Motor neuron (in vitro differentiated cells): Measurements from ENCODE around the gene SND1. TPM values are rescaled to one million over a fixed set of nuclear protein-coding genes. Genes with fewer than 3 reads are reported as not detected.
A peak's percentile ranks its signal among the peaks of the same experiment; 100 is the strongest.

Experiments
- ATAC-seq, 8 experiments: fragments of 200-7000 bp; cut with Tn5 transposase; replicated peaks in 6 of 8; 2 replicates each; pipeline ENCODE4 v1.8.0; 2021; ENCODE audit warnings: mild to moderate bottlenecking in 8 of 8, moderate library complexity in 8 of 8
- H3K27ac ChIP-seq, 2 donors: fragments of 250-450 bp; sonication (Bioruptor Pico); 2 replicates each; pipeline ENCODE4 v1.9.0; 2021; ENCODE audit warnings: antibody characterized with exemption in 2 of 2, mild to moderate bottlenecking in 2 of 2, moderate library complexity in 1 of 2
- H3K4me1 ChIP-seq, 2 donors: fragments of 250-450 bp; sonication (Bioruptor Pico); replicated peaks in 1 of 2; 2 replicates each; pipeline ENCODE4 v1.6.1; 2021; ENCODE audit warnings: antibody characterized with exemption in 2 of 2, mild to moderate bottlenecking in 2 of 2, moderate library complexity in 1 of 2
- H3K4me3 ChIP-seq, 5 donors: fragments of 250-450 bp; sonication (Bioruptor Pico); 2 replicates each; pipeline ENCODE4 v1.9.0; 2021; ENCODE audit warnings: antibody characterized with exemption in 5 of 5, mild to moderate bottlenecking in 5 of 5, moderate library complexity in 4 of 5
- WGBS, 10 experiments: fragments of 450-650 bp; shearing (Covaris generic); methylation state at CpG; one replicate each; pipeline ENCODE4 v1.0.0; 2022; 5-methylcytosine and 5-hydroxymethylcytosine counted together
- in situ Hi-C, 9 experiments: fragments of 400-800 bp; cut with MboI; loops; one replicate each; pipeline ENCODE4 v1.15.0; 2021; ENCODE audit warnings: low sequenced_read_pairs in 9 of 9, low pct_unique_long_range_greater_than_20kb in 2 of 9; ENCODE audit not compliant: unreplicated experiment in 9 of 9
- total RNA-seq, 8 experiments: library from RNA; unstranded; fragments of 300-600 nt; gene quantifications; 2 replicates each; pipeline versions ENCODE4 v1.2.3 to v1.2.4, GENCODE V29; 2022

The SND1 gene
- total RNA-seq = 100 to 1,000 TPM; 125 to 296 (median 182) TPM

DNA sequence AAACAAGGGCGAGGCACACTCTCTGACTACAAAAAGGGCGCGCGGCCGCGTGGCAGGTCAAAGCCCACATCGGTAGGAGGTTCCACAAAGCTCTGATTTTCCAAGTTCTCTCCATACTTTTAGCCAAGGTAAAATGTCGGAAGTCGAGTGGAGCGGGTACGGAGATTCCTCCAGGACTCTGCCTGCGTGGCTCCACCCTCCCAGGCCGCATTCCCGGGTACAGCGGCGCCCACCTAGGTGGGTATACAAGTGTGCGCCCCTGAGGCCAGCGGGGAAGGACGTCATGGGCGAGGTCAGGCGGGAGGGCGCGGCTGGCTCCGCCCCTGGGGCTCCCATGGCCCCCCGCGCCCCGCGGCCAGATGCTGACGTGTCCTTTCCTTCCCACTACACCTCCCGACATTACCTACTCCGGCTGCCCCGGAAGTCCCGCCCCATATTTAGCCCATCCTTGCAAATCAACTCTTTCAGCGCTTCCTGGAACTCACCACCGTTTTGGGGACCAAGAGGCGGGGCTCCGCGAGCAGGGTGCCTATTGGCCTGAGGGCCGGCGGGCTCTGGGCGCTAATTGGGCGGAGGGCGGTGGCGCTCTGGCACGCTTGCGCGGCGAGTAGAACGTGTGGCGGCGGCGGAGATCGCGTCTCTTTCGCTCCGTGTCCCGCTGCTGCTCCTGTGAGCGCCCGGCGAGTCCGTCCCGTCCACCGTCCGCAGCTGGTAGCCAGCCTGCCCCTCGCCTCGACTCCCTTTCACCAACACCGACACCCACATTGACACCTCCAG lies at the start of gene SND1:
Gene SND1 (plus strand): TSS at position 639 of the 777 bp plus-strand sequence. CDS start 180 bp downstream, outside the sequence.
- 0% methylated on average over 1 to 7 of the region's 67 CpGs; no CpG with 5 or more reads in 4 of the 10 experiments for WGBS, 10 experiments
- H3K27ac ChIP-seq = peak within 1 kb of the TSS; percentile 95 to 97
- H3K4me3 ChIP-seq = peak within 1 kb of the TSS; percentile 75 to 92 (median 80)
- peaks cover 32 to 34% of the 10 kb centered on the region in 2 donors for H3K4me1 ChIP-seq
- in situ Hi-C loops = no loop called here
- peak; percentile 87 to 94 (median 92) for ATAC-seq

DNA sequence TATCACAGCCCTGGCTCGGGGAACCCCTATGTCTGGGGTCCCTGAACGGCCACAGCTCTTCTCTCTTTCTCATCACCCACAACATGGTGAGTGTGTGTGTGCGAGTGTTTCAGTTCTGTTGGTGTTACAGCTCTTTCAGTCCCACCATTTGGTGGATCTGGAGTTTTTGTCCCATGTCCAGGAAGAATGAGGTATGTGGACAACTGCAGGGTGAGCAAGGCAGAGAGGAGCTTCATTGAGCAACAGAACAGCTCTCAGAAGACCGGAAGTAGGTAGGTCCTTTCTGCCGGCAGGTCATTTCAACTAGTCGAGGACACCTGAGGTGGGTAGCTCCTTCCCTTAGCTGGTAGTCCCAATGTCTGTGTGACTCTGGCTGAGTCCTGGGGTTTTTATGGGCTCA lies 43.5 kb upstream of the SND1 start:
- H3K4me3 ChIP-seq = no peak overlapping the region
- 8 to 87% (median 75%) methylated on average over 2 to 5 of the region's 6 CpGs; no CpG with 5 or more reads in 3 of the 10 experiments for WGBS, 10 experiments
- no peak overlapping the region for H3K27ac ChIP-seq
- no peak for ATAC-seq
- in situ Hi-C loops = no loop called here
- no peaks in the 10 kb centered on the region for H3K4me1 ChIP-seq

DNA sequence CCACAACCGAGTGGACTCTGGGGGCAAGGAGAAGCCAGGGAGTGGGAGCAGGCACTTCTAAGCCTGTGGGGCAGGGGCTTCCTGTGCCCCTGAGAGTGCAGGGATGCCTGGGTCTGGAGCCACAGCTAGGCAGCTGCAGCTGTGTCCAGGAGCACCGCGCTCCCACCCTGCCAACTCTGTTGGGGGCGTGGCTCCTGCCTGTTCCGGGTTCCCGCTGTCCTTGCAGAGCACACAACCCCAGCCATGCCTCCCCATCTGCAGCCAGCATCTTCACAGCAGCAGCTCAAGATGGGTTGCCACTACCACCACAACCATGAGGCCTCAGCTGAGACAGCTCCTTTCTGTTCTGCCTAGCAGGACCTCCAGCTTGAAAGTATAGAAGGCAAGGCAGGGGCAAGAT lies 42.7 kb upstream of the SND1 start:
- no peak overlapping the region for H3K4me3 ChIP-seq
- H3K4me1 ChIP-seq = no peaks in the 10 kb centered on the region
- ATAC-seq = no peak
- H3K27ac ChIP-seq = no peak overlapping the region
- in situ Hi-C loops = no loop called here
- 33 to 100% (median 100%) methylated on average over 1 of the region's 6 CpGs; no CpG with 5 or more reads in 7 of the 10 experiments for WGBS, 10 experiments

DNA sequence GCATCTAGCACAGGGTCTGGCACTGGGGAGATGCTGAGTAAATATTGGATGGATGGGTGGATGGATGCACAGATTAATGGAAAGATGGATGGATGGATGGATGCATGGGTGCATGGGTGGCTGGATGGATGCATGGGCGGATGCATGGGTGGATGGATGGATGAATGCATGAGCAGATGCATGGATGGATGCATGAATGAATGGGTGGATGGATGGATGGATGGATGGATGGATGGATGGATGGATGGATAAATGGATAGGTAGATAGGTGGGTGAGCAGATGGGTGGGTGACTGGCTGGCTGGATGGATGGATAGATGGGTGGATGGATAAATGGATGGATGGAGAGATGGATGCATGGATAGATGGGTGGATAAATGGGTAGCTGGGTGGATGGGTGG lies 39.7 kb upstream of the SND1 start:
- ATAC-seq = no peak
- Histone ChIP-seq H3K27ac (no peak overlapping the region), H3K4me3 (no peak overlapping the region), H3K4me1 (no peaks in the 10 kb centered on the region)
- 43 to 63% (median 55%) methylated on average over 1 of the region's 1 CpG; no CpG with 5 or more reads in 6 of the 10 experiments for WGBS, 10 experiments
- in situ Hi-C loops = no loop called here

DNA sequence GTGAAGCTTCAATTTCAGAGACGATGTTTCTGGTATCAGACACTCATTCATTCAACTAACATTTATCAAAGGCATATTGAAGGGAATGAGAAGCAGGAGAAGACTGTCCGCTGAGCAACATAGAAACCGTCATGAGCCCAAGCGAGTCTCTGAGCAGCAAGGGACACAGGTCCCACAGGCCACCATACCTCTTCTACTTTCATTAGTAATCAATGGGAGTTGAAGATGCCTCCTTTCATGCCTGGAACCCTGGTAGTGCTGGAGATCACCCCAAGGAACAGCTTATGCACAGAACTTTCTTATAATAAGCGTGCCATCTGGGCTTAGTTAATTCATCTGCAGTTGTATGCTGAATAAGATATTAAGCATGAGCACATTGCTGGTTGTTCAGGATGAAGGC lies 35.3 kb upstream of the SND1 start:
- in situ Hi-C loops = no loop called here
- H3K27ac ChIP-seq = no peak overlapping the region
- no peak overlapping the region for H3K4me3 ChIP-seq
- WGBS, 10 experiments = 0 to 81% (median 62%) methylated on average over 1 to 5 of the region's 5 CpGs; no CpG with 5 or more reads in 4 of the 10 experiments
- H3K4me1 ChIP-seq = no peaks in the 10 kb centered on the region
- ATAC-seq = no peak

DNA sequence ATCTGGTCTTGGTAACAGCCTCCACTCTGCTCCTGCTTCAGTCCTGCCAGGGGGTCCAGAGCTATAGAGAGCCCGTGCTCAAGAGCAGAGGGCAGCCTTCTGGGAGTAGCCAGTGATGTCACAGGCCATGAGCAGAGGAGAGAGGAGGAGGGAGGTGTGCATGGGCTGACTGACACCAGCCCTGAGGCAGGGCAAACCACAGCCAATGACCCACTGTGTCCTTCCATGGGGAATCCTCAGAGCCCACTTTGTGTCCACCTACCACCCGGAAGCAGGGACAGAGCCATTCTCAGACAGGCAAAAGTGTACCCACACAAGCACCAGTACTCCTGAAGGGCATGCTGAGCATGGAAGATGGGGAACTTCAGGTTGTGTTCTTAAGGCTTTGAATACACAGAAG lies 34.0 kb upstream of the SND1 start, which contains the start of gene PAX4:
Gene PAX4 (minus strand): TSS at position 101 of the 400 bp plus-strand sequence. CDS start 2,214 bp downstream, outside the sequence.
- in situ Hi-C loops = no loop called here
- 0 to 100% (median 71%) methylated on average over 1 of the region's 2 CpGs; no CpG with 5 or more reads in 5 of the 10 experiments for WGBS, 10 experiments

DNA sequence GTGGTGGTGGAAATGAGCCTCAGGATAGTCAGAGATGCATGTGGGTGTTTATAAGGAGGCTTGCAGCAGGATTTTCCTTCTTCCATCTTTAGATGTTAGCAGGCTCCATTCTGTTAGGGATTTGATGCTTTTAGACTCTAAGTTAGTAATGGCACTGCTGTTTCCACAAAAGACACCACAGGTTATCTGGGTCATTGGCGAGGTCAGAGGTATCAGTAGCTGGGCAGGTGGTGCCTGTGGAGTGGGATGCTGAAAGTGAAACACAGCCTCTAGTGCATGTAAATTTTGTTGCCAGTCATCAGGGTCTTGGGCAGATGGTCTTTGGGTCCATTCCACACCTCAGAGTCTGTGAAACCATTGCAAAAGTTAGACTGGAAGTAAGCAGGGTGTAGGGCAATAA lies 33.2 kb upstream of the SND1 start:
- Histone ChIP-seq H3K4me3 (no peak overlapping the region), H3K27ac (no peak overlapping the region), H3K4me1 (no peaks in the 10 kb centered on the region)
- 40 to 67% methylated on average over 1 of the region's 1 CpG; no CpG with 5 or more reads in 8 of the 10 experiments for WGBS, 10 experiments
- no peak for ATAC-seq
- in situ Hi-C loops = no loop called here

More for the DNA sequence above, 34.0 kb upstream of the SND1 start, which contains the start of gene PAX4:
- ATAC-seq = no peak
- H3K27ac ChIP-seq = no peak within 1 kb of the TSS
- no peaks in the 10 kb centered on the region for H3K4me1 ChIP-seq
- H3K4me3 ChIP-seq = no peak within 1 kb of the TSS

DNA sequence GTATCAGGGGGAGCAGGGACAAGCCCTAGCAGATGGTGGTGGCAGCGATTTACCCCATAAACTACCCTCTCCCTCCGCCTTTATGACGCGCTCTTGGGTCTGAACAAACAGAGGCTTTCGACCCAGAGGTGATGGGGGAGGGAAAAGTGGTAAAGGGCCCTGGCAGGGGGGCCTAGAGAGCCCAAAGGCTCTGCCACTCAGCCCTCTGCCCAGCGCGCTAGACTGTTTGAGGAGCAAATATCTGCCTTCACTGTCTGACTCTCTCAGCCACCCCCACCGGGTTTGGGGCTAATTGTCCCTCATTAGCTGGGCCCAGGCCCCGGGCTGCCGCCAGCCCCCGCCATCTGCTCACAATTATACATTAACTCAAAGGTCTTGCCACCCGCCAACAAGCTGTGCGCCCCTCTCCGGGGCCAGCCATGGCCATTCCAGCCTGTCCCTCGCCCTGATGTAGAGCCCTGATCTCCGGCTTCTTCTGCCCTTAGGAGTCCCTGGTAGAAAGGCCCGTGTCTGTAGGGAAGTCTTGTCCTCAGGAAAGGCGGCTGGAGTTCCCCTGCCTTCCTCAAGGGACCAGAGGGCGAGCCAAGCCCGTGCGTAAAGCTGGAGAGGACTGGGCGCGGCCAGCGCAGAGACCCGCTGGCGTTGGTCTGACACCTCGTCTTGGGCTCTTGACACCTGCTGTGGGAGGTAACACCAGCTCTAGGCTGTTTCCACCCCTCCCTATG lies 32.2 kb upstream of the SND1 start:
- in situ Hi-C loops = no loop called here
- no peak overlapping the region for H3K4me3 ChIP-seq
- H3K27ac ChIP-seq = no peak overlapping the region
- WGBS, 10 experiments = 0 to 27% (median 10%) methylated on average over 4 to 15 of the region's 27 CpGs; no CpG with 5 or more reads in 4 of the 10 experiments
- ATAC-seq = peak in 1 of 8 experiments; percentile 22
- no peaks in the 10 kb centered on the region for H3K4me1 ChIP-seq

DNA sequence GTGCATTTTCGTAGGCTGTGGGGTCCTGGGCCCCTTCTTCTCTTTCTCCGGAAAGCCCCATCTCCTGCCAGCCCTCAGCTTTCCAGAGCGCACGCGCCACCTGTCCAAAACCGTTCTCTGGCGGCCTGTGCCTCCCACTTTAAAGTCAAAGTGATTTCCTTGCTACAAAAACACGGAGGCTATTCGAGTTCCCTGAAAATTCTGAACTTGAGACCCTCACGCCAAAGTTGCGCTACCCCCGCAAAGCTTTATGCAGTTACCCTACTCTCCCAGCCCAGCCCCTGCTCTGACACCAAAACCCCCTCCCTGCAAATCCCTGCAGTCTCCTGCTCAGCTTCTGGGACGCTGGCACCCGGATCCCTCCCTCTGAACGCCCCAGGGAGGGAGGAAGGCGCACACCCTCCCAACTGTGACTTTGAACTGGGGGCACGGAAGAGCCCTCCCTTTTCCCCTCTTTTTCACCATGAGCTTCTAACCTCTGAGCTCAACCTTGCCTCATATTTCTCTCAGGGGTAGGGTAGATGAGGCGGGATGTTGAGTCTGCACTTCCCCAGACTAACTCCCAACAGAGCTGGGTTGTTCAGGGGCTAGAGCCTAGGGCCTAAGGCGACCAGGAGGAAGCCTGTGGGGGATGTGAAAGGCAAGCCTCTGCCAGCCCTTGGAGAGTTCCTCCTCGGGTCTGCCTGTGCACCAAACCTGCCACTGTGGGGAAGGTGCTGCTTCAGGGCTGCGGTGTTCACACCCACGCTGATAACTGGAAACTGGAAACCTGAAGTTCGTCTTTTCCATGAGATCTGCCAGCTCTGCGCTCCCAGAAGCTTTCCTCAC lies 31.4 kb upstream of the SND1 start:
- 0 to 80% (median 13%) methylated on average over 1 to 7 of the region's 24 CpGs for WGBS, 10 experiments
- in situ Hi-C loops = no loop called here

DNA sequence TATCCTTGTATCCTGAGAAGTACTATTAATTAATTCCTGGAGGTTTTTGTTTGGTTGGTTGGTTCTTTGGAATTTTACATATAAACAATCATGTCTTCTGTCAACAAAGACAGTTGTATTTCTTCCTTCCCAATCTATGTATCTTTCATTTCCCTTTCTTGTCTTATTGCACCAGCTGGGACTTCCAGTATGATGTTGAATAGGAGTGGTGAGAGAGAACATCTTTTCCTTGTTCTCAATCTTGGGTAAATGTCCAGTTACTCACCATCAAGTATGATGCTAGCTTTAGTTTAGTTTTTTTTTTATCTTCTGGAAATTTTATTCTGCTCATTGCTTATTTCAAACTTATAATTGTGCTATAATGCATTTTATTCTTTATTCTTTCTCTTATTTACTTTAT lies 26.7 kb upstream of the SND1 start:
- Histone ChIP-seq H3K27ac (no peak overlapping the region), H3K4me3 (no peak overlapping the region), H3K4me1 (no peaks in the 10 kb centered on the region)
- in situ Hi-C loops = loop anchor here in 1 of 9 experiments (25.0 kb wide), 1 partner anchor 238 kb away; the partner anchor contains the start of gene ZNF800
- ATAC-seq = no peak

More for the DNA sequence above, 31.4 kb upstream of the SND1 start:
- Histone ChIP-seq H3K27ac (peak overlapping the region in 1 of 2 donors; percentile 41), H3K4me1 (no peaks in the 10 kb centered on the region), H3K4me3 (no peak overlapping the region)
- ATAC-seq = no peak

DNA sequence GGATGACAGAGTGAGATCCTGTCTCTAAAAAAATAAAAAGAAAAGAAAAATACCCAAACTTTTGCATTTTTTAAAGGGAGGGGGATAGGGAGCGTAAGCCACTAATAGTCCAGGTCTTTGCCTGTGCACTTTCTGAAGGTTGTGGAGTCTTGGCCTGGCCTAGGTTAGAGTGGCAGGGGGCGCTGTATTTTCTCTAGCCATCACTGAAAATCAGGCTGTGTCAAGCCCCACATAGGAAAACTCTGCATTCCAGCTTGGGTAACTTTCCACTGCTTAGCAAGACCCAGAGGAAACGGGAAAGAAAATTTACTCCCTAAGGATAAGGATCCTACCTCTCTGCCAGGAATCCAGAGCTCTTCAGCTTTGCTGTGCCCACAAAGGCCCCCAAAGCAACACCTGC lies 23.5 kb upstream of the SND1 start:
- H3K4me3 ChIP-seq = no peak overlapping the region
- peak in 1 of 8 experiments; percentile 21 for ATAC-seq
- WGBS, 10 experiments = 7 to 100% (median 49%) methylated on average over 1 to 3 of the region's 3 CpGs; no CpG with 5 or more reads in 2 of the 10 experiments
- no peak overlapping the region for H3K27ac ChIP-seq
- in situ Hi-C loops = loop anchor here in 1 of 9 experiments (25.0 kb wide), 1 partner anchor 241 kb away; the partner anchor contains the start of gene ZNF800
- no peaks in the 10 kb centered on the region for H3K4me1 ChIP-seq

DNA sequence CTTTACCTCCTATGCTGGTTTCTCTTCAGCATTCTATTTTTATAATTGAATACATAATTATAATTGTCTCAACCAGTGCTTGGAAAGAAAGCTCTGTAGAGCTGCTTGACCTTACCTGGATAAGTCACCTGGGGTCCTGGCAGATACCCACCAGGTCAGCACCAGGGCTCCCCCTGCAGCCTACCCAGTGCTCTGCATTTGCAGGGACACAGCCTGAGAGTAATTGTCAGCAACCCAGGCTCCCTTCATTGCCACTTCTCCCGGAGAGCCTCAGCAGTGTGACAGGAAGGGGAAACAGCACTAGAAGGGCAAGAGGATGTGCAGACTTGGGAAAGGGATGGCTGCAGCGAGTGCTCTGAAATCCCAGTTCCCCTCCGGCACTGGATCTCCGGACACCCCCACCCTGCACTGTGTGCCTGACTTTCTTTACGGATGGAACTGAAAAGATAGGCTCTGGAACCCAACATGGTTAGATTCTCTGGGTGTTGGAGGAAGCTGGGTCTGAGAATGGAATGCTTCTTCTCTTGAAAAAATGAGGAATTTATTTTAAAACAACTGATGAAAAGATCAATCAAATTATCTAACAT lies 22.6 kb upstream of the SND1 start:
- H3K4me3 ChIP-seq = no peak overlapping the region
- in situ Hi-C loops = loop anchor here in 1 of 9 experiments (25.0 kb wide), 1 partner anchor 242 kb away; the partner anchor contains the start of gene ZNF800
- no peak overlapping the region for H3K27ac ChIP-seq
- WGBS, 10 experiments = 25 to 80% (median 65%) methylated on average over 1 to 3 of the region's 5 CpGs; no CpG with 5 or more reads in 4 of the 10 experiments
- H3K4me1 ChIP-seq = no peaks in the 10 kb centered on the region
- ATAC-seq = peak in 5 of 8 experiments; percentile 38 to 83 (median 66)
